HG03442 (cell line): ENCODE results near the gene POLR2H.

ENCODE experiments used
- ATAC-seq: cut with Tn5 transposase; IDR thresholded peaks from one replicate; pipeline ENCODE4 v1.9.1; 2021; ENCODE audit warnings: mild to moderate bottlenecking, moderate library complexity; ENCODE audit not compliant: unreplicated experiment

The POLR2H gene

GRCh38 chr3:184368586-184369183 lies 7.2 kb downstream of the POLR2H start:
- ATAC-seq: no peak

DNA sequence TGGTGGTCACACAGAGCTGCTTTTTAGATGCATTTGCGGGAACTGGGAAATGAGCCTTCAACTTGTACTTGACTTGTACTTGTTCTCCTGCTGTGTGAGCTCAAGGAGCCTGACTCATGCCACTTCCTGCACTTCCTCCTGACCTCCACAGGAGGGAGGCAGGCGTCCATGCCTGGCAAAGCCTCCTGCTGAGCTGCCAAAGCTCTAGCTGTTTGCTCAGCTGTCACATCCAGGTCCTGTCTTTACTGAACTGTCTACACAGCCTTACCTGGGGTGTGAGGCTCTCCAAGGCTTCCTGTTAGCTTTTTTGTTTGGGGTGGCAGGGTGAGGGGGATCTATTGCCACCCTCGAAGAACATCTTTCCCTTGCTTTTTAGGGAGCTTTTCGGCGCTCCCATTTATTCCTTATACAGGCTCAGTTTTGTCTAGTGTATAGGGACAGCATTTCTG lies 10.1 kb downstream of the POLR2H start:
- ATAC-seq: peak; percentile 55

DNA sequence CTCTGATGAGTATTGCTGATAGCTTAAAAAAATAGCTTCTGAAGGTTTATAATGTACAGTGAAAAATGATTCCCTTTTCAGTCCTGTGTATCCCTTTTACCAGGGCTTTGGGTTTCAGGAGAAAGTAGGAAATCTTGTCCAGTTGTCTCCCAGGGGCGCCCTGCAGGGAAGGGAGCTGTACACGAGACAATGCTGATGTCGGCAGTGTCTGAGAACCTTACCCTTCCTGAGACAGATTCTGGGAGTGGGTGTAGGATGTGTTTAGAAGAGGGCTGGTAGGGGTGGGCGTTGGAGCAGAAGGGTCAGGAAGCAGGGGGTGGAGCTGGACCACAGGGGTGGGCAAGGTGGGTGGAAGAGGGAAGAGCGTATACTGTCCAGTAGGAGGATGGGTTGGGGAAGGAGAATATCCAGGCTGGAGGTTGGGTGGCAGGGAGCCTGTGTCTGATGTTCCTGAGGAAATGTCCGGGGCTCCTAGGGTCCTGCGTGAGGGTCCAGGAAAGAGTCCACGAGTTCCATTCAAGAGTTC lies 10.8 kb downstream of the POLR2H start:
- no peak for ATAC-seq

- ATAC-seq: no peak
These were observed 11.4 kb downstream of the POLR2H start for GRCh38 chr3:184372911-184373310.

- ATAC-seq: no peak
These were observed 11.9 kb downstream of the POLR2H start for GRCh38 chr3:184373422-184373821.

GRCh38 chr3:184375747-184376461 lies 14.4 kb downstream of the POLR2H start:
- ATAC-seq: no peak

DNA sequence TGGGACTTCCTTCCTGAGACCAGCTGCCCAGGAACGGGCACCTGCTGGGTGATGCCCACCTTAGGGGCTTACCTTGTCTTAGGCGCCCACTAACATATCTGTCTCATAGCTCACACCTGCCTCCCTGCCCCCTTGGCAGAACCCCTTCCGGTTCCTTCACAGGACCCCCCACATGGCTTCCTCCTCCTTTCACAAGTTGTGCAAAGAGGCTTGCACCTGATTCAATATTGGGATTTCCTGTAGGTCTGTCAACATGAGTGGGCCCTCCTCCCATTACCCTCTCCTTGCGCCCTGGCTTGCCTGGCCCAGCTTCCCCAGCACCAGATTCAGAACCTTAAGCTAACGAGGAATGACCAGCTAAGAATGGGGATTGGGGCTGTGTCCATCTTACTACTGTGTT lies 15.9 kb downstream of the POLR2H start:
- no peak for ATAC-seq

- ATAC-seq: no peak
These were observed 16.5 kb downstream of the POLR2H start, which contains the start of gene THPO for GRCh38 chr3:184377882-184378445. Gene THPO, minus strand, starts transcription at chr3:184378207. Its CDS starts 1,948 bp downstream, at chr3:184376259.

DNA sequence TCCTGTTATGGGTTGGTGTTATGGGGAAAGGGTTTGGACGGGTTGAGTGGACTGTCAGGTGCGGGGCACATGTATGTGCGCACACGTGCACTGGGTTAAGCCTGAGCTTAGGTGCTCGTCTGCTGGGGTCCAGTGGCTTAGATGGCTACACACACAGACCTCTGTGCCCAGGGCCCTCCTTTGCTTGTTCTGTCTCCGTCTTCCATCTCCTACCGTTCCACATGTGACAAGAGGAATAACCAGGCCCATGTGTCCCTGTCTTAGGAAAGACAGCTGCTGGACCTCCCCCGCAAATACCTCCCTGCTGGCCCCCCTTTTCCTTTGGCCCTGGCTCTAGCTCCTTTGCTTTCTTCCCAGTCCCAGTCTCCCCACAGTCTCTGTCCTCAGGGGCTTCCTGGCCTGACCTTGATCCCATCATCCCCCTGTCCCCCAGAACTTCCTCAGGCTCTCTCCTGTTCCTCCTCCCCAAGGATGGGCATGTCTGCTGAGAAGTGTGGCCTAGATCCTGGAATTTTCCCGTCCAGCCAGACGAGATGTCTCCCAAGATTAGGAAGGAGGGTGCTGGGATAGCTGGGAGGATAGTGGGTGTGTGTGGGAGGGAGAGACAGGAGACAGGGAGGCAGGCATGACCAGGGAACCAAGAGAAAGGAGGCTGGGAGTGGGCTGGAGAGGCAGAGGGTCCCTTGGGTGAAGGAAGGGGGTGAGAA lies 17.3 kb downstream of the POLR2H start:
- no peak for ATAC-seq

- no peak for ATAC-seq
These were observed 18.1 kb downstream of the POLR2H start, which contains the start of gene CHRD for GRCh38 chr3:184379358-184380184. Gene CHRD, plus strand, starts transcription at chr3:184380054. Its CDS starts 265 bp downstream, at chr3:184380319.

DNA sequence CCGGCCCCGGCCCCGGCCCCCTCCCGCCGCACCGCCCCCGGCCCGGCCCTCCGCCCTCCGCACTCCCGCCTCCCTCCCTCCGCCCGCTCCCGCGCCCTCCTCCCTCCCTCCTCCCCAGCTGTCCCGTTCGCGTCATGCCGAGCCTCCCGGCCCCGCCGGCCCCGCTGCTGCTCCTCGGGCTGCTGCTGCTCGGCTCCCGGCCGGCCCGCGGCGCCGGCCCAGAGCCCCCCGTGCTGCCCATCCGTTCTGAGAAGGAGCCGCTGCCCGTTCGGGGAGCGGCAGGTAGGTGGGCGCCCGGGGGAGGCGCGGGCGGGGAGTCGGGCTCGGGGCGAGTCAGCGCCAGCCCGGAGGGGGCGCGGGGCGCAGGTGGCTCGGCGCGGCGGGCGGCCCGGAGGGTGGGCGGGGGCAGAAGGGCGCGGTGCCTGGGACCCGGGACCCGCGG lies 18.7 kb downstream of the POLR2H start:
- ATAC-seq: no peak

DNA sequence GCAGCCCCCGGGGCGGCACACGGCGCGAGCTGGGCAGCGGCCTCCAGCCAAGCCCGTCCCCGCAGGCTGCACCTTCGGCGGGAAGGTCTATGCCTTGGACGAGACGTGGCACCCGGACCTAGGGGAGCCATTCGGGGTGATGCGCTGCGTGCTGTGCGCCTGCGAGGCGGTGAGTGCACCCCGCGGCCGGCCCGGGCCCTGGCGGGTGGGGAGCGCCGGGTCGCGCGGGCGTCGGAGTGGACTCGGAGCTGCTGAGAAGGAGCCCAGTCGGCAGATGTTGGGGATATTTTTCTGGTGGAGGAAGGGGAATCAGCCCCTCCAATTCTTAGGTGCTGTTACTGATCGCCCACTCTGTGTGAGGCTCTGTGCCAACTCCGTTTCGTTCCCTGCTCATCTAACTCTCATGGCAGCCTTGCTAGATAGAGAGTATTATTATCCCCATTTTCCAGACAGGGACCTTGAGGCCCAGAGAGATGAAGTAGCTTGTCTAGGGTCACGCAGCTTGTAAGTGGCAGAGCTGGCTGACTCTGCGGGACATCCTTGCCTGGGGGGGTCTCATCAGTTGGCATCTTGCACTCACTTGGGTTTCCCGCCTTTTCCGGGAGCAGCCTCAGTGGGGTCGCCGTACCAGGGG lies 19.2 kb downstream of the POLR2H start:
- ATAC-seq: no peak

GRCh38 chr3:184381261-184382224 lies 20.0 kb downstream of the POLR2H start:
- ATAC-seq: no peak

- ATAC-seq: no peak
These were observed 21.0 kb downstream of the POLR2H start for GRCh38 chr3:184382326-184383032.

DNA sequence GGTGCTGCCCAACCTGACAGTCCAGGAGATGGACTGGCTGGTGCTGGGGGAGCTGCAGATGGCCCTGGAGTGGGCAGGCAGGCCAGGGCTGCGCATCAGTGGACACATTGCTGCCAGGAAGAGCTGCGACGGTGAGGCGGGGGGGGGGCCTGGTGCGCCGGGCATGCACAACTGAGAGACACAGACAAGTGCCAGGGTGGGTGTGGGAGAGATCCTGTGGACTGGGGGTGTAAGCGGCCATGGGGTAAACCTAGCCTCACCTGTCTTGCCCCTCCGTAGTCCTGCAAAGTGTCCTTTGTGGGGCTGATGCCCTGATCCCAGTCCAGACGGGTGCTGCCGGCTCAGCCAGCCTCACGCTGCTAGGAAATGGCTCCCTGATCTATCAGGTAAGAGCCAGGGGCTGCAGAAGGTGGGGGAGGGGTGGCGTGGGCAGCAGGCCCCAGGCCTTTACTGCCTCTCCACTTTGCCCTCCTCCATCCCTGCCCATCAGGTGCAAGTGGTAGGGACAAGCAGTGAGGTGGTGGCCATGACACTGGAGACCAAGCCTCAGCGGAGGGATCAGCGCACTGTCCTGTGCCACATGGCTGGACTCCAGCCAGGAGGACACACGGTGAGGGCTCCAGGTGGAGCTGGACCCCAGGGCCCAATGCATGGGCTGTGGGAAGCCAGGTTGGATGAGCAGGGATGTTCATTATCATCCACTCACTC lies 21.7 kb downstream of the POLR2H start:
- no peak for ATAC-seq

DNA sequence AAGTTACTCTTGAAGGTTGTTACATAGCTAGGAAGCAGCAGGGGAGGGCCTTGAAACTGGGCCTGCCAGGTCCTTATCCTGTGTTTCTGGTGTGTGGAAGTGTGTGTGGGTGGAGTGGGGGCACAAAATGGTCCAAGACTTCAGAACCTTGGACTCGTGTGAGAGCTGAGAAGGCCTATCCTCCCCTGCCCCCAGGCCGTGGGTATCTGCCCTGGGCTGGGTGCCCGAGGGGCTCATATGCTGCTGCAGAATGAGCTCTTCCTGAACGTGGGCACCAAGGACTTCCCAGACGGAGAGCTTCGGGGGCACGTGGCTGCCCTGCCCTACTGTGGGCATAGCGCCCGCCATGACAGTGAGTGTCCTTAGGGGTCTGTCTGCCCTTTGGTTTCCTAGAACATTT lies 22.8 kb downstream of the POLR2H start:
- no peak for ATAC-seq

- ATAC-seq: no peak
These were observed 23.4 kb downstream of the POLR2H start for GRCh38 chr3:184384856-184385422.
